OCI-LY3 (cell line): ENCODE data around the gene KNOP1.

Source experiments
- EZH2phosphoT487 ChIP-seq: fragments of 200-600 bp; shearing (Covaris generic); IDR thresholded peaks from 2 replicates; pipeline ENCODE4 v1.6.1; 2018; ENCODE audit warnings: antibody characterized with exemption, mixed run types, low read depth
- TF ChIP-seq, protein P1 (sequence below): fragments of 200-600, 300-600 bp; sonication (generic); IDR thresholded peaks from 2 replicates; pipeline ENCODE4 v1.5.1; 2014; ENCODE audit warnings: antibody characterized with exemption, low read length, low read depth

DNA sequence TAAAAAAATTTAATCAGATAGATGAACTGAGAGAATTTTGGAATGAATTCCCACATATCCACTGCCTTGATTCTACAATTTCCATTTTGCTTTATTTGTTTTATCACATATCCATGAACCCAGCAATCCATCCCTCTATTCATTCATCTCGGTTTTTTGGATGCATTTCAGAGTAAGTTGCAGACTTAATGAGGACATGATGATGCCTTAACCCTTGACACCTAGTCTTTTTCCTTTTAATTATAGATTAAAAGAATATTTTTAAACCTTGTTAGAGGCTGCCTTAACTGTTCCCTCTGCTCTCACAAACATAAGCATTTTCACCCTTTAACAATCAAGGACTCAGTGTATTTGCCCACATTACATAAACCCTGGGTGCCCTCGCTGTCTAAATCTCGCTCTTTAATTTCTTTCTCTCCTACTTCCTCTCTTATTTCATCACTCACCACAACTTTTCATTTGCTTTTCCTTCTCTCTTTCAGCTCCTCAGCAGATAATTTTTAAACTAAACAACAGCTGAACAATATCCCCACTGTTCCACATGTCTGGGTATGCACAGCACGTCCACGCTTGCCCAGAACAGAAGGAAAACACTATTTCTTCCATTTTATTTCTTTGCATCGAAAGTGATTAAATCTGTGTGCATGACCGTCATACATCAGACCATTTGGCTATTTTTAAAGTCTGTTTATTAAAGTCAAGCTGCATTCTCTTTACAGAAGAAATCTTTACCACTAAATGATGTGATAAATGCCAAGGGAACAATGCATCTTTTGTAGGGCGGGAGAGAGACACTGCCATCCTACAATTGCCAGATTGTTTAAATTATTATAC lies 40.0 kb upstream of the KNOP1 start:
- TF ChIP-seq, protein P1, sequence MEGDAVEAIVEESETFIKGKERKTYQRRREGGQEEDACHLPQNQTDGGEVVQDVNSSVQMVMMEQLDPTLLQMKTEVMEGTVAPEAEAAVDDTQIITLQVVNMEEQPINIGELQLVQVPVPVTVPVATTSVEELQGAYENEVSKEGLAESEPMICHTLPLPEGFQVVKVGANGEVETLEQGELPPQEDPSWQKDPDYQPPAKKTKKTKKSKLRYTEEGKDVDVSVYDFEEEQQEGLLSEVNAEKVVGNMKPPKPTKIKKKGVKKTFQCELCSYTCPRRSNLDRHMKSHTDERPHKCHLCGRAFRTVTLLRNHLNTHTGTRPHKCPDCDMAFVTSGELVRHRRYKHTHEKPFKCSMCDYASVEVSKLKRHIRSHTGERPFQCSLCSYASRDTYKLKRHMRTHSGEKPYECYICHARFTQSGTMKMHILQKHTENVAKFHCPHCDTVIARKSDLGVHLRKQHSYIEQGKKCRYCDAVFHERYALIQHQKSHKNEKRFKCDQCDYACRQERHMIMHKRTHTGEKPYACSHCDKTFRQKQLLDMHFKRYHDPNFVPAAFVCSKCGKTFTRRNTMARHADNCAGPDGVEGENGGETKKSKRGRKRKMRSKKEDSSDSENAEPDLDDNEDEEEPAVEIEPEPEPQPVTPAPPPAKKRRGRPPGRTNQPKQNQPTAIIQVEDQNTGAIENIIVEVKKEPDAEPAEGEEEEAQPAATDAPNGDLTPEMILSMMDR: no peak
- no peak for TF ChIP-seq EZH2phosphoT487
